Activated CD4-positive, alpha-beta T cell treated with anti-CD3 and anti-CD28 coated beads, Interleukin-10, Interleukin-2, amounts not matched to agents 100 ng/mL and 50 ng/mL, durations not matched to agents 16 hours and 8 hours (primary cell): ENCODE measurements around the gene MFN2.

ENCODE experiments used
- DNase-seq: peaks from one replicate; pipeline ENCODE4 v3.0.0-alpha.2; 2020

MFN2 gene

GRCh38 chr1:11960715-11961114, 19.5 kb upstream of the MFN2 start:
- DNase-seq, result no peak

- no peak for DNase-seq
Measured at GRCh38 chr1:11961230-11961629, 19.0 kb upstream of the MFN2 start.

- DNase-seq, result no peak
Measured at GRCh38 chr1:11963622-11964021, 16.6 kb upstream of the MFN2 start.

GRCh38 chr1:11964656-11965055, 15.6 kb upstream of the MFN2 start:
- no peak for DNase-seq

- DNase-seq, result no peak
Measured at GRCh38 chr1:11967028-11967547, 13.2 kb upstream of the MFN2 start.

GRCh38 chr1:11970441-11971185, 9.6 kb upstream of the MFN2 start:
- no peak for DNase-seq

- no peak for DNase-seq
Measured at GRCh38 chr1:11977625-11978024, 2.6 kb upstream of the MFN2 start.

- no peak for DNase-seq
Measured at GRCh38 chr1:11978301-11978700, 1.9 kb upstream of the MFN2 start.

- DNase-seq, result peak; percentile 15
Measured at GRCh38 chr1:11979028-11979850, 1.0 kb upstream of the MFN2 start.

- peak; percentile 9 for DNase-seq
Measured at GRCh38 chr1:11980676-11980972, 380 bp downstream of the MFN2 start.

- no peak for DNase-seq
Measured at GRCh38 chr1:11981378-11982009, 1.2 kb downstream of the MFN2 start.

- peak; percentile 24 for DNase-seq
Measured at GRCh38 chr1:11982010-11982392, 1.8 kb downstream of the MFN2 start.

- no peak for DNase-seq
Measured at GRCh38 chr1:11984121-11984520, 3.9 kb downstream of the MFN2 start.

- DNase-seq, result no peak
Measured at GRCh38 chr1:11984576-11984975, 4.3 kb downstream of the MFN2 start.

- no peak for DNase-seq
Measured at GRCh38 chr1:11985171-11985570, 4.9 kb downstream of the MFN2 start.

- no peak for DNase-seq
Measured at GRCh38 chr1:11985851-11986250, 5.6 kb downstream of the MFN2 start.

- no peak for DNase-seq
Measured at GRCh38 chr1:11989669-11990068, 9.4 kb downstream of the MFN2 start.

GRCh38 chr1:11990303-11991032, 10.2 kb downstream of the MFN2 start:
- no peak for DNase-seq

GRCh38 chr1:11991969-11992676, 11.9 kb downstream of the MFN2 start:
- DNase-seq, result no peak

GRCh38 chr1:11997081-11997850, 17.0 kb downstream of the MFN2 start:
- DNase-seq, result no peak

- no peak for DNase-seq
Measured at GRCh38 chr1:11998636-11999035, 18.4 kb downstream of the MFN2 start.

- no peak for DNase-seq
Measured at GRCh38 chr1:11999236-11999635, 19.0 kb downstream of the MFN2 start.
